Measurements from ENCODE around the gene BRINP1.

DNA sequence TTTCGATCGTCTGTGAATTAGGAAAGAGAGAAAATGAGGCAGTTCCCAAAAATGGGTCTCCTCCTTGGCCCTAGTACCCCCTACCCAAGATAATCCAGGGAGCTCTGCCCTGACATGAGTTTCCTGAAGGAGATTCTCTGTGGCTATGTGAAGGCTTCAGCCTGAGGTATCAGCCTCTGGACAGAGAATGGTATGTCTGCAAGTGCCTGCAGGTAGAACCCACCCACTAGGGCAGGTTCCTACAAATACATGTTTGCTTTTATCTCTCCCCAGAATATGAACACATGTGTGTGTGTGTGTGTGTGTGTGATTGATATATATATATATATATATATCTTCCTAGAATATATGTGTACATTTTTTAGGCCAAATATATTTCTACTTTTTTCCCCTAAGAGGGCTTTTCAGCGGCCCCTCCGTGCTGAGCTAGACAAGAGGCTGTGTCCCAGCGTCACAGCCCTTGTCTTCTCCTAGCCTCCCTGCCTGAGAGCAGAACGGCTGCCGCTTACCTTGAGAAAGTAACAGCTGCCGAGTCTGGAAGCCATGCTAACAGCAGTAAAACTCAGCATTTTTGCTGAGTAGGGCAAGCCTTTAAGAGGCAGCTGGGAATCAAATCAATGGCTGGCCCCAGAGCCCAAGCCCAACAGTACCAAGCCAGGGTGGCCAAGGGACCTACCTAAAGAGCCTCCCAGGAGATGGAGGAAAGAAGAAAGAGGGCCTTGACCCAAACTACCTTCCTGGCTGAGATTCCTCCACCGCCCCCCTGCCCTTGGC lies 2.1 kb downstream of the BRINP1 start:
- TF ChIP-seq CTCF (IDR thresholded peaks at IDR 0.05) (no peak), POLR2A (IDR thresholded peaks at IDR 0.05) (no peak), EP300 (IDR thresholded peaks at IDR 0.05) (no peak), POLR2AphosphoS5 (IDR thresholded peaks at IDR 0.05) (no peak)

All from stomach (tissue), 4 donors.